T-helper 2 cell treated with Interferon-gamma antibody and Interleukin-4, amounts not matched to agents 5 μg/mL and 100 μg/mL, for 36 hours (primary cell): ENCODE measurements around the gene FOXP3.

ENCODE experiments used
- DNase-seq: peaks from one replicate; pipeline ENCODE4 v3.0.0; 2021; ENCODE audit warnings: low spot score
- H3K27ac Mint-ChIP-seq: one replicate; pipeline ENCODE4 v1.8.0; 2021; ENCODE audit warnings: mild to moderate bottlenecking, mixed read lengths
- H3K27me3 Mint-ChIP-seq: one replicate; pipeline ENCODE4 v1.8.0; 2021; ENCODE audit warnings: low read depth, mixed read lengths
- H3K36me3 Mint-ChIP-seq: one replicate; pipeline ENCODE4 v1.8.0; 2021; ENCODE audit warnings: low read depth, mixed read lengths
- H3K4me1 Mint-ChIP-seq: one replicate; pipeline ENCODE4 v1.8.0; 2021; ENCODE audit warnings: low read depth, mixed read lengths
- H3K4me3 Mint-ChIP-seq: one replicate; pipeline ENCODE4 v1.8.0; 2022; ENCODE audit warnings: mild to moderate bottlenecking, moderate library complexity, mixed read lengths
- H3K9me3 Mint-ChIP-seq: one replicate; pipeline ENCODE4 v1.8.0; 2021; ENCODE audit warnings: mixed read lengths

FOXP3 gene

DNA sequence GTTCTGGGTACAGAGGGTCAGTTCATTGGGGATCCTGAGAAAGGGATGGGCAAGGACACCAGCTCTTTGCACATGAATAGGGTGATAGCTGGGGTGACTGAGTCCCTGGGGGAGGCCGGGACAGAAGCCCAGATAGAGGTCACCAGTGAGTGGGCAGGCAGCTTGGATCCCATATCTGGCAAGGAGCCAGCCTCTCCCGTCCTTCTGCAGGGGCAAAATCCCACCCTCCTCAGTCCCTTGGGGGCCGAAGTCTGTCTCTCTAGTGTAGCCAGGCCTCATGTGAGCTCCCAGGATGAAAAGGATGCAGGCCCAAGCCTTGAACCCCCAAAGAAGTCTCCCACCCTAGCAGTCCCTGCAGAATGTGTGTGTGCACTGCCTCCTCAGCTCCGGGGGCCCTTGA is 22.1 kb upstream of the FOXP3 start:
- peaks cover 18% of the 10 kb centered on the region for H3K4me1 Mint-ChIP-seq

DNA sequence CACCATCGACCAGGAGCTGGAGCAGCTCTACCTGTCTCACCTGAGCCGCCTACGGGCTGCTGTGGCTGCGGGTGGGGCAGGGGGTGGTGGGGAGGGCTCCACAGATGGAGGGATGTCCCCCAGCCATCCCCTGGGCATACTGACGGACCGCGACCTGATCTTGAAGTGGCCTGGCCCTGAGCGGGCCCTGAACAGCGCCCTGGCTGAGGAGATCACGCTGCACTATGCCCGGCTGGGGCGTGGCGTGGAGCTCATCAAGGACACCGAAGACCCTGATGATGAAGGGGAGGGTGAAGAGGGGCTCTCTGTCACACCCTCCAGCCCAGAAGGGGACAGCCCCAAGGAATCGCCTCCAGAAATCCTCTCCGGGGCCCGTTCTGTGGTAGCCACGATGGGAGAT is 21.6 kb upstream of the FOXP3 start:
- Mint-ChIP-seq H3K9me3 (no peaks in the 10 kb centered on the region), H3K27ac (no peak overlapping the region), H3K27me3 (no peaks in the 10 kb centered on the region), H3K4me3 (no peak overlapping the region), H3K4me1 (peaks cover 18% of the 10 kb centered on the region), H3K36me3 (peaks cover 30% of the 10 kb centered on the region)
- no peak for DNase-seq

More for the DNA sequence above, 22.1 kb upstream of the FOXP3 start:
- no peak for DNase-seq
- Mint-ChIP-seq H3K27ac (no peak overlapping the region), H3K9me3 (no peaks in the 10 kb centered on the region), H3K27me3 (no peaks in the 10 kb centered on the region), H3K4me3 (no peak overlapping the region), H3K36me3 (peaks cover 30% of the 10 kb centered on the region)

DNA sequence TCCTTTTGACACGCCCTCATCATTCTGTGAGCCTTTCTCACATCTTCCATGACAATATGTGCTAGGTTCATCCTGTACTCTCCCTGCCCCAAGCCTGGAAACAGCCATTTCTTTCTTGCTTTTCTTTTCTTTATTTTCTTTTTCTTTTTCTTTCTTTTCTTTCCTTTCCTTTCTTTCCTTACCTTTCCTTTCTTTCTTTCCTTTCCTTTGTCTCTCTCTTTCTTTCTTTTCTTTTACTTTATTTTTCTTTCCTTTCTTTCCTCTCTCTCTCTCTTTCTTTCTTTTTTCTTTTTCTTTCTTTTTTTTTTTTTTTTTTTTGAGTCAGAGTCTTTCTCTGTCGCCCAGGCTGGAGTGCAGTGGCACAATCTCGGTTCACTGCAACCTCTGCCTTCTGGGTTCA is 19.7 kb upstream of the FOXP3 start:
- no peak overlapping the region for H3K4me3 Mint-ChIP-seq

DNA sequence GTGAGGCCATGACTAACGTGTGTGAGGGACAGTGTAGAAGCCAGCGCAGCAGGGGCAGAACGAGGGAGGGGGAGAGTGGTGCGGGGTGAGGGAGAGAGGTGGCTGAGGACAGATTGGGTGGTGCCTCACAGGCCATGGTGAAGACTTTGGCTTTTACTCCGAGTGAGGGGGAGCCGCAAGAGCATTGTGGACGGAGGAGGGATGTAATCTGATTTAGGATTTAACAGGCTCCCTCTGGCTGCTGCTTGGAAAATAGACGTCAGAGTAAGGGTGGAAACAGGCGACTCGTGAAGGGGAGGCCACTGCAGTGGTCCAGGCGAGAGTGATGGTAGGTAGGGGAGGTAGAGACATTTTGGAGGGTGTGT is 18.1 kb upstream of the FOXP3 start:
- DNase-seq: no peak
- Mint-ChIP-seq H3K36me3 (peaks cover 44% of the 10 kb centered on the region), H3K9me3 (no peaks in the 10 kb centered on the region), H3K4me3 (no peak overlapping the region), H3K4me1 (peaks cover 21% of the 10 kb centered on the region), H3K27ac (peak overlapping the region; percentile 31), H3K27me3 (no peaks in the 10 kb centered on the region)

More for the DNA sequence above, 19.7 kb upstream of the FOXP3 start:
- DNase-seq: no peak
- H3K4me1 Mint-ChIP-seq: peaks cover 20% of the 10 kb centered on the region
- no peaks in the 10 kb centered on the region for H3K9me3 Mint-ChIP-seq
- no peak overlapping the region for H3K27ac Mint-ChIP-seq
- H3K27me3 Mint-ChIP-seq: no peaks in the 10 kb centered on the region
- H3K36me3 Mint-ChIP-seq: peaks cover 40% of the 10 kb centered on the region

DNA sequence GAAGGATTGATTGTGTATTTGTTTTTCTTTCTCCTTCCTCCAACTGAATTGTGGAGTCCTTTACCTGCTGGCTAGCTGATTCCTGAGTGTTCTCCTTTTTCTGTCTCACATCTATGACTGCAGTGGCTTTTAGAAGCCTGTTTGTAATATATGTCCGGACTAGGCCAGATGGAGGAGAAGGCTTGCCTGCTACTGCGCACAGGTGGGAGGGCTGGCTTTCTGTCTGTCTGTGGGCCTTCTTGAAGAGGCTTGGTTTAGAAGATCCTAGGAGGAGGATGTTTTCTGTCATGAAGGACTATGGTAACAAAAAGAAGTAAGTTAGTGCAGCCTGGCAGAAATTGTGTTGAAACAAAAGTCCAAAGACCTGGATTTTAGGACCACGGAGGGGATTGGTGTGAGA is 13.6 kb upstream of the FOXP3 start:
- Mint-ChIP-seq H3K4me1 (peaks cover 55% of the 10 kb centered on the region), H3K27me3 (no peaks in the 10 kb centered on the region), H3K9me3 (no peaks in the 10 kb centered on the region), H3K27ac (peak overlapping the region; percentile 95), H3K36me3 (peaks cover 67% of the 10 kb centered on the region), H3K4me3 (peak overlapping the region; percentile 73)
- DNase-seq: no peak

DNA sequence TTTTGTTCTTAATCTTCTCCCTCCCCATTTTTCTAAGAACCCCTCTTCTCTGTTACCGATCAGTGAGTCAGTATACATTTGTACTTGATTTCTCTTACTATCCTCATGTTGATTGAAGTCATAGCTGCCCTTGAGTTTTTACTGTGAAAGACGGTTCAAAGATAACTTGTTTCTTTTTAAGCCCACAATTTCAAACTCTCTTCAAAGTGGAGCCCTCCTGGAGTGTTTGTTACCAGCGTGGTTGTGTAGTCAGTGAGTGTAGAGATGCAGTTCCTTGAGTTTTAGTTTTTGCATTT is 13.0 kb upstream of the FOXP3 start:
- Mint-ChIP-seq H3K36me3 (peaks cover 63% of the 10 kb centered on the region), H3K4me3 (peak overlapping the region; percentile 73), H3K27ac (peak overlapping the region; percentile 95), H3K9me3 (no peaks in the 10 kb centered on the region), H3K4me1 (peaks cover 57% of the 10 kb centered on the region), H3K27me3 (no peaks in the 10 kb centered on the region)
- no peak for DNase-seq

DNA sequence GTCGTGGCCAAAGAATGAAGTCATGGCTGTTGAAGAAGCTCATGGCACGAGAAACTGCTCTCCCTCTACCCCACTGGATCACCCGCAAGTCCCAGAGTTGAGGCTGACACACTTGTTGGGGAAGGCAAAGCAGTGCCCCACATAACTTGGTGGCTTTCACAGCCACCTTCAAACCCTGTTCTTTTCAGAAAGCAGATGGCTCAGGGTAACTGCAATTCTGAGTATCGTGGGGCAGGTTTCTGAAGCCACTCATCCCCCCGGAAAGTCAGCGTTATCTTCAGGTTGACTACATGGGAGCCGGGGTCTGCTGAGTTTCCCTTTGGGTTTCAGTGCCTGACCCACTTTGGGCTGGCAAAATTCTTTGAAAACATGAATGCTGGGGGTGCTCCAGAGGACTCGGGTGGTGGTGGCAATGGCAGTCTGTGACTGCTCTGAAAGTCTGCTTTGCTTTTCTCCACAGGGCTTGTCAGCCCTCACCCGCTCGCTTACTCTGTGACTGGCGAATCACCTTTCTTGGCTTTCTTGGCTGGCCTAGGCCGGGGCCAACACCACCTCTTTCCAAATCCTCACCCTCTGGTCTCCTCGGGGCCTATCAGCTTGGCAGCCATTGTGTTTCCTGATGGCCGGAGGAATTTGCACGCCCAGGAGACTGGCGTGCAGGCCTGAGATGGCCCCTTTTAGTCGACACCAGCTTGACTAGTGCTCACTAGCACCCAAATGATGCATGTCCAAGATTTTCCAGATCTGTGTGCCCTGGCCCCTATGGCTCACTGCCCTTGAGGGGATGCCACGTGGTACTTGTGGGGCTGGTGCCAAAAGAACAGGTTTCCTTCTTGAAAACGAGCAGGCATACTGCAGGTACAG is 12.4 kb upstream of the FOXP3 start:
- peak overlapping the region; percentile 95 for H3K27ac Mint-ChIP-seq
- DNase-seq: no peak

DNA sequence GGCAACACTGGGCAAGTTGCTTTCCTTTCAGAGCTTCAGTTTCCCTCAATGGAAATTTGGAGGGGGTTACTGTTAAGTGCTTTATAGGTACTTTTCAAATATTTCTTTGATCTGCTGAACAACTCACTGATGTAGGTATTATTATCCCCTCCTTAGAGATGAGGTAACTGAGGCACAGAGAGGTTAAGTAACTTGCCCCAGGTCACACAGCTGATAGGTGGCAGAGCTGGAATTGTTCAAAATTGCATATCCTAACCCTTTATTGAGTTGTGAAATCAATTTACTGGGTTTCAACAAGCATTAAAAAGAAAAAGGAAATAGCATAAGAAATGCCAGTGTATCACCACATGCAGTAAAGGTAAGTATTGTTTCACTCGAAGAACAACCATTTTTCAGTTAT is 11.7 kb upstream of the FOXP3 start:
- no peaks in the 10 kb centered on the region for H3K9me3 Mint-ChIP-seq
- H3K27ac Mint-ChIP-seq: peak overlapping the region; percentile 95
- H3K27me3 Mint-ChIP-seq: no peaks in the 10 kb centered on the region

More for the DNA sequence above, 12.4 kb upstream of the FOXP3 start:
- Mint-ChIP-seq H3K4me1 (peaks cover 56% of the 10 kb centered on the region), H3K27me3 (no peaks in the 10 kb centered on the region), H3K4me3 (peak overlapping the region; percentile 73), H3K9me3 (no peaks in the 10 kb centered on the region), H3K36me3 (peaks cover 60% of the 10 kb centered on the region)

DNA sequence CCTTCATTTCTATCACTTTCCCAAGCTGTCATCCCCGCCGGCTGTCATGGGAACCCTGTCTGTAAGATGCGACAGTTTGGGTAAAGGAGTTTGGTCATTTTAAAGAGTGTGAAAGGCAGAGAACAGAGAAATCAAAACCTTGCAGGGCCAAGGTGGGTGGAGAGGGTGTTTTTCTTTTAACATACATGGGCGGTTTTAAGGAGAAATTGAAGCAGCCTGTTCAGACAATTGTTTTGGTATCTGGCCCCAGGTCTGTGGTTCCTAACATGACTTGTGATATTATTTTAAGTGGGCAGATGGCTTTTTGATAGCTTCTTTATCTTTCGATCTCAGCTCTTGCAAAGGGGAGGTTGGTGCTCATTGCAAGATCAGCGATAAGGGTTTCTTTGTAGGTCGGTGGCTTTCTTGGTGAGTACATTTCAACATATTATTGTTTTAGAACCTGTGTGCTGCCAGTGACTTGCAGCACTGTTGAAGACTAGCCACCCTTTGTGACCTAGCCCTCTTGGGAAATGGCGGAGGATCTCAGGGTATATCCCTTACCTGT is 8.7 kb upstream of the FOXP3 start:
- peak; percentile 65 for DNase-seq
- Mint-ChIP-seq H3K9me3 (no peaks in the 10 kb centered on the region), H3K4me3 (peak overlapping the region; percentile 76), H3K36me3 (peaks cover 55% of the 10 kb centered on the region), H3K27ac (peak overlapping the region; percentile 92), H3K27me3 (no peaks in the 10 kb centered on the region), H3K4me1 (peaks cover 65% of the 10 kb centered on the region)

More for the DNA sequence above, 11.7 kb upstream of the FOXP3 start:
- peak overlapping the region; percentile 36 for H3K4me3 Mint-ChIP-seq
- peaks cover 62% of the 10 kb centered on the region for H3K4me1 Mint-ChIP-seq
- no peak for DNase-seq
- H3K36me3 Mint-ChIP-seq: peaks cover 64% of the 10 kb centered on the region

DNA sequence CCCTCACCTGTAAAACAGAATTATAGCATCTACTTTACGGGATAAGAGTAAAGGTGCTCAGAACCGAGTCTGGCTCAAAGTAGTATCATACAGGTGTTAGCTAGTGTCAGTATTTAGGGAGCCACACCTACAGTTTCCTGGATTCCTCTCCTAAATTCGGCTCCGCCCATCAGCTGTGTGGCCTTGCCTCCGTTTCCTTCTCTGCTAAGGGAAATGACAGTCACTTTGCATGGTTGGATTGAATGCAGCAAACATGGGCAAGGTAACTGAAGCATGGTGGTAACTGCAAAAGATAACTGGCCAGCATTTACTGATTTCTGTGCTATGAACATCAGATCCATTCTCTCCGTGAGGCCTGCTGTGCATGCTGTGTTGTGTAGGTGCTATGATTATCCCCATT is 7.9 kb upstream of the FOXP3 start:
- H3K27ac Mint-ChIP-seq: peak overlapping the region; percentile 92
- no peak for DNase-seq
- H3K4me1 Mint-ChIP-seq: peaks cover 61% of the 10 kb centered on the region
- H3K9me3 Mint-ChIP-seq: no peaks in the 10 kb centered on the region
- H3K4me3 Mint-ChIP-seq: peak overlapping the region; percentile 76
- H3K36me3 Mint-ChIP-seq: peaks cover 46% of the 10 kb centered on the region
- H3K27me3 Mint-ChIP-seq: no peaks in the 10 kb centered on the region

DNA sequence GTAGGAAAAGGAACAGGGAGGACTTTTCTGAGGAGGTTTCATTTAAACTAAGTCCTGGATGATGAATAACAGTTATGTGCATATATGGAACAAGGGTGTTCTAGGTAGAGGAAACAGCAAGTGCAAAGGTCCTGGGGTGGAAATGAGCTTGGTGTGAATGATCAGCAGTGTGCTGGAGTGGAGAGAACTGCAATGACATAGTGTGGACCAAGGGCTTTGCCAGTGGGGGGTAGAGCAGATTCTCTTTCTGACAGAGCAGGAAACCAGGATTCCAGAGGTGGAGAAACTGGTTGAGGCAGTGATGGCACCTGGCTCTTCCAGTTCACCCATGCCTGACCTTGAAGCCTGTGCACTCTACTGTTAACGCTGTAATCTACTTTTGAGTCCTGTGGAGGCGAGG is 6.8 kb upstream of the FOXP3 start:
- peaks cover 40% of the 10 kb centered on the region for H3K36me3 Mint-ChIP-seq
- no peaks in the 10 kb centered on the region for H3K27me3 Mint-ChIP-seq
- H3K27ac Mint-ChIP-seq: peak overlapping the region; percentile 84
- peak overlapping the region; percentile 76 for H3K4me3 Mint-ChIP-seq
- H3K9me3 Mint-ChIP-seq: no peaks in the 10 kb centered on the region
- DNase-seq: no peak
- peaks cover 54% of the 10 kb centered on the region for H3K4me1 Mint-ChIP-seq

DNA sequence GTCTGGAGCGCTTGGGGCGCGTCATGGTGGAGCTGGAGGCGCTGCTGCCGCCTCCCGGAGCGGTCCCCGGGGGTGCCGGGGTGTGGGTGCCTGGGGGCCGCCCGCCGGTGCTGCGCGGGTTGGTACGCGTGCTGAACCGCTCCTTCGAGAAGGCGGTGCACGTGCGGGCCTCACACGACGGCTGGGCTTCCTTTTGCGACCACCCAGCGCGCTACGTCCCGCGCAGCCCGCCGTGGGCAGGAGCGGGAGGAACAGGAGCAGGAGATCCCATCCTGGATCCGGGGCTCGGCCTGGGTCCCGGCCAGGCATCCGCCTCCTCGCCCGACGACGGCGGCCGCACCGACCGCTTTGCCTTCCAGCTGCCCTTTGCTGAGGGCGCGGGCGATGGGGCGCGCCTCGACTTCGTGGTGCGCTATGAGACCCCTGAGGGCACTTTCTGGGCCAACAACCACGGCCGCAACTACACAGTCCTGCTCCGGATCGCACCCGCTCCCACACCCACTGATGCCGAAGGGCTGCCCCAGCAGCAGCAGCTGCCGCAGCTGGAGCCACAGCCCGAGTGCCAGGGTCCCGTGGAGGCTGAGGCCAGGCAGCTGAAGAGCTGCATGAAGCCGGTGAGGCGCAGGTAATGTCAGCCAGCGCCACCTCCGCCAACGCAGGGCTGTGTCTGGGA is 5.9 kb upstream of the FOXP3 start:
- H3K27me3 Mint-ChIP-seq: no peaks in the 10 kb centered on the region
- H3K27ac Mint-ChIP-seq: no peak overlapping the region
- DNase-seq: no peak
- H3K4me3 Mint-ChIP-seq: peak overlapping the region; percentile 76
- no peaks in the 10 kb centered on the region for H3K9me3 Mint-ChIP-seq
- peaks cover 45% of the 10 kb centered on the region for H3K4me1 Mint-ChIP-seq
- peaks cover 33% of the 10 kb centered on the region for H3K36me3 Mint-ChIP-seq

DNA sequence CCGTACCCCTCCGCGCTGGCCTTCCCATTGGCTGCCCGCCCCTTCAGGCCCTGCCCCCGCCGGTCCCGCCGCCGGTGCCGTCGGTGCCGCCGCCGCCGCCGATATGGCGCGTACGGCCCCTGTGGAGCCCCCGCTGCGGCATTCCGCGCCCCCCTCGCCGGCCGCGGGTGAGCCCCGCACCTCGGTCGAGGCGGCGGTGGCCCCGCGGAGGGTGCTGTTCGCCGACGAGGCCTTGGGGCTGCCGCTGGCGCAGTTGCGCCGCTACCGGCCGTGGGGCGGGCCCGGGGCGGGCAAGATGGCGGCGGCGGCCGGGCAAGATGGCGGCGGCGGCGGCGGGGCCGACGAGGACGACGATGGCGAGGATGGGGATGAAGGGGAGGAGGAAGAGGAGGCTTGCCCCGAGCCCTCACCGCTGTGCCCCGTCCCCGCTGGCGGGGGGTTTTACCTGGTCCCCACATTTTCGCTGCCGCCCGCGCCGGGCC is 5.3 kb upstream of the FOXP3 start, which contains the start of gene PPP1R3F:
Gene PPP1R3F, plus strand, starts transcription at position 27 of the 482 bp plus-strand sequence. Its CDS starts 77 bp downstream, at position 104.
- peaks cover 43% of the 10 kb centered on the region for H3K4me1 Mint-ChIP-seq
- H3K27me3 Mint-ChIP-seq: no peaks in the 10 kb centered on the region
- no peak for DNase-seq
- peak within 1 kb of the TSS; percentile 98 for H3K4me3 Mint-ChIP-seq
- H3K36me3 Mint-ChIP-seq: peaks cover 27% of the 10 kb centered on the region
- peak within 1 kb of the TSS; percentile 100 for H3K27ac Mint-ChIP-seq
- H3K9me3 Mint-ChIP-seq: no peaks in the 10 kb centered on the region
